Panc1 (cell line): ENCODE results near the gene FAM20A. TPM values are rescaled to one million over a fixed set of nuclear protein-coding genes. Genes with fewer than 3 reads are reported as not detected.

Experiments used
- ATAC-seq: fragments of 200-7000 bp; cut with Tn5 transposase; 2 replicates; pipeline ENCODE4 v1.9.1; 2020; ENCODE audit warnings: mild to moderate bottlenecking, moderate library complexity
- BruUV-seq: library from RNA; stranded (reverse); fragments of 400-500 nt; replicated peaks from 2 replicates; lab custom pipeline; 2021; lab: Mats Ljungman, UMichigan
- CTCF ChIA-PET: fragments of 300-600 bp; sonication (Branson Sonifier 250); formaldehyde crosslinking; loops from one replicate; lab custom pipeline; 2022; ENCODE audit warnings: antibody characterized with exemption; lab: Charles Lee
- POLR2A ChIA-PET: fragments of 300-600 bp; sonication (Branson Sonifier 250); formaldehyde crosslinking; loops from one replicate; lab custom pipeline; 2022; ENCODE audit warnings: antibody characterized with exemption; lab: Charles Lee
- DNase-seq: peaks from one replicate; pipeline ENCODE4 v3.0.0-alpha.2; 2010; ENCODE audit warnings: low read depth, low spot score
- H3K27ac ChIP-seq: 2 replicates; pipeline ENCODE4 v1.5.1; 2011; ENCODE audit warnings: mild to moderate bottlenecking, low read length, inconsistent platforms
- H3K27me3 ChIP-seq: fragments of 200-500 bp; sonication (Bioruptor generic); 2 replicates; pipeline ENCODE4 v1.6.0; 2014; ENCODE audit warnings: low read length, inconsistent platforms; ENCODE audit not compliant: control insufficient read depth, insufficient read depth
- H3K36me3 ChIP-seq: fragments of 200-500 bp; sonication (Bioruptor generic); 2 replicates; pipeline ENCODE4 v1.5.1; 2014; ENCODE audit warnings: inconsistent platforms, mild to moderate bottlenecking, low read length, moderate library complexity; ENCODE audit not compliant: control insufficient read depth, insufficient read depth
- H3K4me1 ChIP-seq: 2 replicates; pipeline ENCODE4 v1.5.1; 2011; ENCODE audit warnings: inconsistent platforms, mild to moderate bottlenecking, low read length, moderate library complexity; ENCODE audit not compliant: control insufficient read depth, insufficient read depth
- H3K4me3 ChIP-seq, 2 experiments: 2 replicates each; pipeline ENCODE4 v1.5.1; 2011 to 2012; ENCODE audit warnings: low read depth in 2 of 2, low read length in 2 of 2, mild to moderate bottlenecking in 2 of 2, inconsistent platforms in 1 of 2, moderate library complexity in 1 of 2
- H3K9me3 ChIP-seq: fragments of 200-500 bp; sonication (Bioruptor generic); 2 replicates; pipeline ENCODE4 v1.5.1; 2014; ENCODE audit warnings: low read depth, mild to moderate bottlenecking, inconsistent platforms, low read length, moderate library complexity; ENCODE audit not compliant: control insufficient read depth, insufficient read depth
- POLR2AphosphoS5 ChIP-seq: IDR thresholded peaks from 2 replicates; pipeline ENCODE4 v1.6.1; 2012; ENCODE audit warnings: mild to moderate bottlenecking, low read depth, low read length, moderate library complexity
- REST ChIP-seq, 2 experiments: IDR thresholded peaks; 2 replicates each; pipeline ENCODE4 v1.6.1; 2011 to 2012; ENCODE audit warnings: low read depth in 2 of 2, control low read depth in 1 of 2, low read length in 1 of 2, mild to moderate bottlenecking in 1 of 2, moderate library complexity in 1 of 2; ENCODE audit not compliant: insufficient read depth in 1 of 2
- SIN3A ChIP-seq: IDR thresholded peaks from 2 replicates; pipeline ENCODE4 v1.6.1; 2012; ENCODE audit warnings: low read depth, mild to moderate bottlenecking, low read length, moderate library complexity, borderline replicate concordance; ENCODE audit not compliant: insufficient read depth
- TCF7L2 ChIP-seq: IDR thresholded peaks from 2 replicates; pipeline ENCODE4 v1.6.1; 2011; ENCODE audit warnings: mild to moderate bottlenecking, low read depth, low read length, inconsistent platforms
- in situ Hi-C: cut with HindIII; loops from 2 replicates; pipeline ENCODE4 v1.10.0; 2016; ENCODE audit warnings: low sequenced_read_pairs, low pct_unique_long_range_greater_than_20kb
- intact Hi-C: fragments of 100-400 bp; cut with micrococcal nuclease; formaldehyde crosslinking; loops from one replicate; pipeline ENCODE4 v1.10.0; 2022; ENCODE audit not compliant: unreplicated experiment
- total RNA-seq: library from RNA; stranded (reverse); gene quantifications from one replicate; pipeline ENCODE4 v1.2.1, GENCODE V29; 2021; ENCODE audit not compliant: unreplicated experiment
- TF ChIP-seq, protein P1 (sequence below): fragments of 450-650 bp; IDR thresholded peaks from 2 replicates; pipeline ENCODE4 v1.5.1; 2017; ENCODE audit warnings: mild to moderate bottlenecking

FAM20A gene
- total RNA-seq, 1 experiment from 2014 or later, result 0.44 TPM

- TF ChIP-seq REST (IDR thresholded peaks at IDR 0.05; ENCODE audit: insufficient read depth in 1 of 2, low read depth in 2 of 2, low read length in 1 of 2) (no peak), POLR2AphosphoS5 (no peak), SIN3A (no peak), TCF7L2 (no peak)
- TF ChIP-seq, protein P1, sequence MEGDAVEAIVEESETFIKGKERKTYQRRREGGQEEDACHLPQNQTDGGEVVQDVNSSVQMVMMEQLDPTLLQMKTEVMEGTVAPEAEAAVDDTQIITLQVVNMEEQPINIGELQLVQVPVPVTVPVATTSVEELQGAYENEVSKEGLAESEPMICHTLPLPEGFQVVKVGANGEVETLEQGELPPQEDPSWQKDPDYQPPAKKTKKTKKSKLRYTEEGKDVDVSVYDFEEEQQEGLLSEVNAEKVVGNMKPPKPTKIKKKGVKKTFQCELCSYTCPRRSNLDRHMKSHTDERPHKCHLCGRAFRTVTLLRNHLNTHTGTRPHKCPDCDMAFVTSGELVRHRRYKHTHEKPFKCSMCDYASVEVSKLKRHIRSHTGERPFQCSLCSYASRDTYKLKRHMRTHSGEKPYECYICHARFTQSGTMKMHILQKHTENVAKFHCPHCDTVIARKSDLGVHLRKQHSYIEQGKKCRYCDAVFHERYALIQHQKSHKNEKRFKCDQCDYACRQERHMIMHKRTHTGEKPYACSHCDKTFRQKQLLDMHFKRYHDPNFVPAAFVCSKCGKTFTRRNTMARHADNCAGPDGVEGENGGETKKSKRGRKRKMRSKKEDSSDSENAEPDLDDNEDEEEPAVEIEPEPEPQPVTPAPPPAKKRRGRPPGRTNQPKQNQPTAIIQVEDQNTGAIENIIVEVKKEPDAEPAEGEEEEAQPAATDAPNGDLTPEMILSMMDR, result no peak
- no TSS peak for BruUV-seq
- ATAC-seq (no peak), DNase-seq (no peak)
- POLR2A ChIA-PET, result no interaction called here
- intact Hi-C loops (no loop called here), in situ Hi-C loops (no loop called here)
- no peak overlapping the region for H3K27ac ChIP-seq
- H3K36me3 ChIP-seq, result no peaks in the 10 kb centered on the region
- no peaks in the 10 kb centered on the region for H3K27me3 ChIP-seq
- no peaks in the 10 kb centered on the region for H3K9me3 ChIP-seq
- CTCF ChIA-PET, result no interaction called here
- no peaks in the 10 kb centered on the region for H3K4me1 ChIP-seq
- H3K4me3 ChIP-seq, result no peak overlapping the region
These were observed 59.4 kb downstream of the FAM20A start for GRCh38 chr17:68541816-68542215.

- intact Hi-C loops, result no loop called here
- no peaks in the 10 kb centered on the region for H3K36me3 ChIP-seq
- ChIA-PET CTCF (no interaction called here), POLR2A (no interaction called here)
- TF ChIP-seq REST (IDR thresholded peaks at IDR 0.05; ENCODE audit: insufficient read depth in 1 of 2, low read depth in 2 of 2, low read length in 1 of 2) (no peak), POLR2AphosphoS5 (0 out of 2 replicates have a peak, but pooled peaks have one; percentile 28)
- no peaks in the 10 kb centered on the region for H3K9me3 ChIP-seq
- no peak overlapping the region for H3K27ac ChIP-seq
- no TSS peak for BruUV-seq
- in situ Hi-C loops, result no loop called here
- DNase-seq (no peak), ATAC-seq (no peak)
- H3K27me3 ChIP-seq, result no peaks in the 10 kb centered on the region
- no peak overlapping the region for H3K4me3 ChIP-seq
- H3K4me1 ChIP-seq, result no peaks in the 10 kb centered on the region
These were observed 60.2 kb downstream of the FAM20A start for GRCh38 chr17:68540981-68541380.
